Esophagus squamous epithelium (tissue), 4 donors: ENCODE data around the gene MAGI1.

Experiments
- CTCF ChIP-seq, 6 experiments: fragments of 450-650 bp in 4 of 6; fragments of 200-600 bp in 2 of 6; sonication (generic) in 2 of 6; IDR thresholded peaks; one replicate each; pipeline ENCODE4 v1.5.1; 2016 to 2019; ENCODE audit warnings: antibody characterized with exemption in 6 of 6, mild to moderate bottlenecking in 4 of 6, moderate library complexity in 4 of 6
- POLR2A ChIP-seq, 4 donors: fragments of 450-650 bp; IDR thresholded peaks; one replicate each; pipeline ENCODE4 v1.6.1; 2017; ENCODE audit warnings: antibody characterized with exemption in 4 of 4, mild to moderate bottlenecking in 4 of 4, moderate library complexity in 3 of 4

- TF ChIP-seq CTCF (IDR thresholded peaks at IDR 0.05) = no peak
- no peak for TF ChIP-seq POLR2A (IDR thresholded peaks at IDR 0.05)
Measured at GRCh38 chr3:65485826-65486469, 552.8 kb downstream of the MAGI1 start.
